Neural cell (in vitro differentiated cells): Measurements from ENCODE around the gene AMFR. TPM values are rescaled to one million over a fixed set of nuclear protein-coding genes. Genes with fewer than 3 reads are reported as not detected.

Experiments used
- H2AFZ ChIP-seq: fragments of 200-600, 300-800 bp; sonication (generic), shearing (Covaris generic); 2 replicates; pipeline ENCODE4 v1.6.0; 2014; ENCODE audit warnings: low read depth, mild to moderate bottlenecking, antibody characterized with exemption, low read length, moderate library complexity
- H3F3A ChIP-seq: fragments of 200-600 bp; shearing (Covaris generic); 2 replicates; pipeline ENCODE4 v1.6.1; 2016; ENCODE audit warnings: mild to moderate bottlenecking, moderate library complexity, mixed read lengths, antibody characterized with exemption, low read length; ENCODE audit not compliant: insufficient read depth, poor library complexity, severe bottlenecking
- H3K27ac ChIP-seq: fragments of 200-600, 300-800 bp; sonication (generic), shearing (Covaris generic); 2 replicates; pipeline ENCODE4 v1.5.1; 2014; ENCODE audit warnings: mild to moderate bottlenecking, low read length, moderate library complexity
- H3K27me3 ChIP-seq: fragments of 300-800, 200-600 bp; sonication (generic), shearing (Covaris generic); 2 replicates; pipeline ENCODE4 v1.6.0; 2014; ENCODE audit warnings: mild to moderate bottlenecking, low read depth, low read length, moderate library complexity; ENCODE audit not compliant: insufficient read depth
- H3K36me3 ChIP-seq: fragments of 300-800, 200-600 bp; sonication (generic), shearing (Covaris generic); 2 replicates; pipeline ENCODE4 v1.5.1; 2014; ENCODE audit warnings: mild to moderate bottlenecking, antibody characterized with exemption, low read length, moderate library complexity; ENCODE audit not compliant: insufficient read depth
- H3K4me2 ChIP-seq: fragments of 300-800, 200-600 bp; sonication (generic), shearing (Covaris generic); 2 replicates; pipeline ENCODE4 v1.6.0; 2014; ENCODE audit warnings: mild to moderate bottlenecking, low read length
- H3K4me3 ChIP-seq: fragments of 300-800, 200-600 bp; sonication (generic), shearing (Covaris generic); 2 replicates; pipeline ENCODE4 v1.5.1; 2014; ENCODE audit warnings: mild to moderate bottlenecking, low read length, moderate library complexity
- H3K79me2 ChIP-seq: fragments of 200-600 bp; shearing (Covaris generic); replicated peaks from 2 replicates; pipeline ENCODE4 v1.6.0; 2014; ENCODE audit warnings: mild to moderate bottlenecking, low read length, moderate library complexity; ENCODE audit not compliant: insufficient read depth
- H3K9ac ChIP-seq: fragments of 300-800, 200-600 bp; sonication (generic), shearing (Covaris generic); 2 replicates; pipeline ENCODE4 v1.6.1; 2016; ENCODE audit warnings: mild to moderate bottlenecking, low read length, mixed read lengths
- H3K9me2 ChIP-seq: fragments of 200-600 bp; shearing (Covaris generic); 2 replicates; pipeline ENCODE4 v1.6.1; 2016; ENCODE audit warnings: mild to moderate bottlenecking, low read length, mixed read lengths; ENCODE audit not compliant: insufficient read depth
- H3K9me3 ChIP-seq: fragments of 200-600, 300-800 bp; sonication (generic), shearing (Covaris generic); 2 replicates; pipeline ENCODE4 v1.6.1; 2016; ENCODE audit warnings: mild to moderate bottlenecking, mixed run types, low read length, moderate library complexity, mixed read lengths
- H4K20me1 ChIP-seq: fragments of 200-600 bp; shearing (Covaris generic); 2 replicates; pipeline ENCODE4 v1.6.1; 2016; ENCODE audit warnings: mild to moderate bottlenecking, mixed run types; ENCODE audit not compliant: insufficient read depth
- EP300 ChIP-seq: fragments of 450-650 bp; conservative IDR thresholded peaks from 2 replicates; pipeline ENCODE4 v1.6.1; 2014; ENCODE audit warnings: antibody characterized with exemption, mild to moderate bottlenecking, moderate library complexity; ENCODE audit not compliant: poor library complexity, severe bottlenecking
- EZH2 ChIP-seq: fragments of 200-600, 300-800 bp; shearing (Covaris generic), sonication (generic); IDR thresholded peaks from 2 replicates; pipeline ENCODE4 v1.6.1; 2014; ENCODE audit warnings: antibody characterized with exemption, low read length, borderline replicate concordance, mild to moderate bottlenecking; ENCODE audit not compliant: insufficient read depth, poor library complexity, severe bottlenecking
- MXI1 ChIP-seq: fragments of 450-650 bp; conservative IDR thresholded peaks from 2 replicates; pipeline ENCODE4 v1.6.1; 2014; ENCODE audit warnings: antibody characterized with exemption, mild to moderate bottlenecking; ENCODE audit not compliant: poor library complexity, severe bottlenecking
- POLR2AphosphoS5 ChIP-seq: IDR thresholded peaks from 2 replicates; pipeline ENCODE4 v1.6.1; 2012
- RAD21 ChIP-seq: fragments of 450-650 bp; conservative IDR thresholded peaks from 2 replicates; pipeline ENCODE4 v1.6.1; 2014; ENCODE audit warnings: antibody characterized with exemption, mild to moderate bottlenecking, moderate library complexity
- SMC3 ChIP-seq: fragments of 450-650 bp; conservative IDR thresholded peaks from 2 replicates; pipeline ENCODE4 v1.6.1; 2014; ENCODE audit warnings: antibody characterized with exemption, mild to moderate bottlenecking, moderate library complexity; ENCODE audit not compliant: poor library complexity
- TAF1 ChIP-seq: IDR thresholded peaks from 2 replicates; pipeline ENCODE4 v1.6.1; 2012; ENCODE audit warnings: low read depth
- polyA plus RNA-seq: library from polyadenylated mRNA; depleted of rRNA; stranded (reverse); fragments of >200 nt; gene quantifications from 2 replicates; pipeline ENCODE4 v1.2.3, GENCODE V29; 2014
- TF ChIP-seq, protein P1 (sequence below): IDR thresholded peaks from 2 replicates; pipeline ENCODE4 v1.6.1; 2012; ENCODE audit warnings: borderline replicate concordance
- TF ChIP-seq, protein P2 (sequence below): fragments of 450-650 bp; IDR thresholded peaks from 2 replicates; pipeline ENCODE4 v1.5.1; 2014; ENCODE audit warnings: antibody characterized with exemption, mild to moderate bottlenecking, moderate library complexity; ENCODE audit not compliant: poor library complexity, severe bottlenecking

Gene AMFR
- polyA plus RNA-seq, 1 donor from 2014 or later, result 101 TPM

DNA sequence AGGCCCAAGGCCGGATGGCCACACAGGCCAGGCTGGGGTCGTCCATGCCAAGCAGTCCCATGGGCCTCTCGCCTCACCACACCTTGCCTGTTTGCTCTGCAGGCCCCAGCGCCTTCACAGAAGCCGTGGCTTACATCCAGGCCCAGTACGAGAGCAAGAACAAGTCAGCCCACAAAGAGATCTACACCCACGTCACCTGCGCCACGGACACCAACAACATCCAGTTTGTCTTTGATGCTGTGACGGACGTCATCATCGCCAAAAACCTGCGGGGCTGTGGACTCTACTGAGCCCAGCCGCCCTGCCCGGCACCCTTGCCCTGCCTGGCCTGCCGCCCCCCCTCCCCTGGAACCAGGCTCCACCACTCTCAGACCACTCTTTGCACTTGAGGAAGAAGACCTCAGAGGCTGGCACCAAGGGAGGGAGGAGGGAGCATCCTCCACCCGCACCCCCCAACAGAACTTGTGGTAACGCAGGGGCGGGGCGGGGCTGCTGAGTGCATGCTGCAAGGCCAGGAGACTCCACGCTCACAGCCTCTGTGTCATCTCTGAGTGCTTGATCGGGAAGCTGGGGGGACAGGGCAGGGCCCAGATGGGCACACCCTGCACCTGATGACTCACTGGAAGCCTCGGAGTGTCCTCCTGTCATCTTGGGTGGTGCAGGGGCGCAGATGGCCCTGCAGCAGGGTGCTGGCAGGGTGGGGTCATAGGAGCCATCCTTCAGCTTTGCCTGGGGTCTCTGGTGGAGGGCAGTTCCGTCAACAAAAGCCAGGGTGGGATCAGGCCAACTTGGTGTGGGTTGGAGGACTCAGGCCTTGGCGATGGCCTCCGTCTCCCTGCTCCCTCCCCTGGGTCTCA, 81.5 kb downstream of the AMFR start:
- Histone ChIP-seq H3K79me2 (no peaks in the 10 kb centered on the region), H3K9ac (no peak overlapping the region), H3K9me3 (no peaks in the 10 kb centered on the region), H4K20me1 (no peaks in the 10 kb centered on the region), H3K27me3 (no peaks in the 10 kb centered on the region), H3K36me3 (peaks cover 8% of the 10 kb centered on the region), H3F3A (no peaks in the 10 kb centered on the region), H2AFZ (no peak overlapping the region), H3K27ac (no peak overlapping the region), H3K9me2 (no peaks in the 10 kb centered on the region), H3K4me3 (no peak overlapping the region), H3K4me2 (no peak overlapping the region)
- TF ChIP-seq POLR2AphosphoS5 (no peak), EZH2 (no peak), RAD21 (no peak), TAF1 (no peak), MXI1 (no peak), EP300 (no peak), SMC3 (no peak)
- TF ChIP-seq, protein P1, sequence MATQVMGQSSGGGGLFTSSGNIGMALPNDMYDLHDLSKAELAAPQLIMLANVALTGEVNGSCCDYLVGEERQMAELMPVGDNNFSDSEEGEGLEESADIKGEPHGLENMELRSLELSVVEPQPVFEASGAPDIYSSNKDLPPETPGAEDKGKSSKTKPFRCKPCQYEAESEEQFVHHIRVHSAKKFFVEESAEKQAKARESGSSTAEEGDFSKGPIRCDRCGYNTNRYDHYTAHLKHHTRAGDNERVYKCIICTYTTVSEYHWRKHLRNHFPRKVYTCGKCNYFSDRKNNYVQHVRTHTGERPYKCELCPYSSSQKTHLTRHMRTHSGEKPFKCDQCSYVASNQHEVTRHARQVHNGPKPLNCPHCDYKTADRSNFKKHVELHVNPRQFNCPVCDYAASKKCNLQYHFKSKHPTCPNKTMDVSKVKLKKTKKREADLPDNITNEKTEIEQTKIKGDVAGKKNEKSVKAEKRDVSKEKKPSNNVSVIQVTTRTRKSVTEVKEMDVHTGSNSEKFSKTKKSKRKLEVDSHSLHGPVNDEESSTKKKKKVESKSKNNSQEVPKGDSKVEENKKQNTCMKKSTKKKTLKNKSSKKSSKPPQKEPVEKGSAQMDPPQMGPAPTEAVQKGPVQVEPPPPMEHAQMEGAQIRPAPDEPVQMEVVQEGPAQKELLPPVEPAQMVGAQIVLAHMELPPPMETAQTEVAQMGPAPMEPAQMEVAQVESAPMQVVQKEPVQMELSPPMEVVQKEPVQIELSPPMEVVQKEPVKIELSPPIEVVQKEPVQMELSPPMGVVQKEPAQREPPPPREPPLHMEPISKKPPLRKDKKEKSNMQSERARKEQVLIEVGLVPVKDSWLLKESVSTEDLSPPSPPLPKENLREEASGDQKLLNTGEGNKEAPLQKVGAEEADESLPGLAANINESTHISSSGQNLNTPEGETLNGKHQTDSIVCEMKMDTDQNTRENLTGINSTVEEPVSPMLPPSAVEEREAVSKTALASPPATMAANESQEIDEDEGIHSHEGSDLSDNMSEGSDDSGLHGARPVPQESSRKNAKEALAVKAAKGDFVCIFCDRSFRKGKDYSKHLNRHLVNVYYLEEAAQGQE, result no peak
- TF ChIP-seq, protein P2, sequence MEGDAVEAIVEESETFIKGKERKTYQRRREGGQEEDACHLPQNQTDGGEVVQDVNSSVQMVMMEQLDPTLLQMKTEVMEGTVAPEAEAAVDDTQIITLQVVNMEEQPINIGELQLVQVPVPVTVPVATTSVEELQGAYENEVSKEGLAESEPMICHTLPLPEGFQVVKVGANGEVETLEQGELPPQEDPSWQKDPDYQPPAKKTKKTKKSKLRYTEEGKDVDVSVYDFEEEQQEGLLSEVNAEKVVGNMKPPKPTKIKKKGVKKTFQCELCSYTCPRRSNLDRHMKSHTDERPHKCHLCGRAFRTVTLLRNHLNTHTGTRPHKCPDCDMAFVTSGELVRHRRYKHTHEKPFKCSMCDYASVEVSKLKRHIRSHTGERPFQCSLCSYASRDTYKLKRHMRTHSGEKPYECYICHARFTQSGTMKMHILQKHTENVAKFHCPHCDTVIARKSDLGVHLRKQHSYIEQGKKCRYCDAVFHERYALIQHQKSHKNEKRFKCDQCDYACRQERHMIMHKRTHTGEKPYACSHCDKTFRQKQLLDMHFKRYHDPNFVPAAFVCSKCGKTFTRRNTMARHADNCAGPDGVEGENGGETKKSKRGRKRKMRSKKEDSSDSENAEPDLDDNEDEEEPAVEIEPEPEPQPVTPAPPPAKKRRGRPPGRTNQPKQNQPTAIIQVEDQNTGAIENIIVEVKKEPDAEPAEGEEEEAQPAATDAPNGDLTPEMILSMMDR, result no peak

DNA sequence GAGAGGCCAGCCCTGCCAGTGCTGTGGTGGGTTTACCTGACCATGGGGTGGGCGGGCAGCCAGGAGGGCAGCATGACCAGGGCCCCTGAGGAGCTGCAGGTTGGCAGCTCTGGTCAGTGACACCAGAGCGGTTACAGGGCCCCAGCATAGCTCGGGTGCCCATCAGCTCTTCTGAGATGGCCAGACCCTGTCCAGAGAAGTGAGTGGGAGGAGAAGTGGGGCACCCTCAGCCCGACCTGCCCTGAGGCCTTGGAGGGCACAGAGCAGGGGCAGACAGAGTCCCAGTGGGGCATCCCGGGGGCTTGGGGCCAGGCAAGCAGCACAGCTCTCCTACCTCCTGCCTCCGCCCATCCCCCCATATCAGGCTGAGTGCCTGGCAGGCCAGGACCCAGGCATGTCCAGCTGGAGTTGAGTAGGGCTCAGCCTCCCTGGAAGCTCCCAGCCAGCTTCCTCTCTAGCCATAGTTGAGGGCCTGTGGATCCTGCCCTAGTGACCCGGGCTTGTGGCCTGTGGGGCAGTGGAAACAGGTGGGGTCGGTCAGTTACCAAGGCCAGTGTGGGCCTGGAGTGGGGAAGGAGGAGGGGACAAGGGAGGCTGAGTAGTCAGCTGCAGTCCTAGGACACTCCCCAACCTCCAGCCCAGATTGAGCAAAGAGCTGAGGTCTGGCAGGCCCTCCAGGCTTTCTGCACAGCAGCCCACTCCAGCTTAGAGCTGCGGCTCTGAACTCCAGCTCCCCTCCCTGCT, 83.5 kb downstream of the AMFR start:
- Histone ChIP-seq H3K9me3 (no peaks in the 10 kb centered on the region), H3K9ac (no peak overlapping the region), H3F3A (no peaks in the 10 kb centered on the region), H3K9me2 (no peaks in the 10 kb centered on the region), H3K27ac (no peak overlapping the region), H4K20me1 (no peaks in the 10 kb centered on the region), H3K4me3 (no peak overlapping the region), H3K79me2 (no peaks in the 10 kb centered on the region), H3K27me3 (no peaks in the 10 kb centered on the region), H2AFZ (no peak overlapping the region), H3K36me3 (peaks cover 8% of the 10 kb centered on the region), H3K4me2 (no peak overlapping the region)
- no peak for TF ChIP-seq SMC3
- TF ChIP-seq, protein P1, result no peak
- no peak for TF ChIP-seq EP300
- TF ChIP-seq POLR2AphosphoS5, result no peak
- no peak for TF ChIP-seq EZH2
- no peak for TF ChIP-seq RAD21
- TF ChIP-seq, protein P2, result no peak
- no peak for TF ChIP-seq TAF1
- TF ChIP-seq MXI1, result no peak
